ENCODE results near the gene TASL. TPM values are rescaled to one million over a fixed set of nuclear protein-coding genes. Genes with fewer than 3 reads are reported as not detected.

Gene TASL
- total RNA-seq, 1 donor from 2014 or later, result 0.49 TPM

DNA sequence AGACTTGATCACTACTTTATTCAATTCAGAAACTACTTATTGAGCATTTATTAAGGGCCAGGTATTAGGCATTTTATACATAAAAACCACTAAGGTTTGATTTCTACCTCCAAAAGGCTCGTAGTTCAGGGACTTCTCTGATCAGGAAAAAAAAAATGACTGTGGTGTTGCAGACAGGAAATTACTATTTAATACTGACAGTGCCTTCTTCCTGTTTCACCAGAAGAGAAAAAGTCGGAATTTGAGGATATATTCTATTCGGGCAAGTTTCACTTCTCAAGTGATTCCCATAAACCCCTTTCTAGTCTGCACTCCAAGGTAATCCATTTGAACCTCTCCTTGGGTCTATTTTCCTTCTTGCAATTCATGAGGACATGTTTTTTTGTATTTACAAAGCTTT lies 15.3 kb upstream of the TASL start:
- H3K4me3 ChIP-seq, result no peak overlapping the region
- H3K27me3 ChIP-seq, result no peaks in the 10 kb centered on the region
- H3K4me1 ChIP-seq, result no peaks in the 10 kb centered on the region
- H3K36me3 ChIP-seq, result no peaks in the 10 kb centered on the region
- TF ChIP-seq POLR2A (IDR thresholded peaks at IDR 0.05) (no peak), POLR2AphosphoS5 (IDR thresholded peaks at IDR 0.05; ENCODE audit: insufficient read depth in 1 of 2, low read depth in 1 of 2) (no peak)
- TF ChIP-seq, protein P1, sequence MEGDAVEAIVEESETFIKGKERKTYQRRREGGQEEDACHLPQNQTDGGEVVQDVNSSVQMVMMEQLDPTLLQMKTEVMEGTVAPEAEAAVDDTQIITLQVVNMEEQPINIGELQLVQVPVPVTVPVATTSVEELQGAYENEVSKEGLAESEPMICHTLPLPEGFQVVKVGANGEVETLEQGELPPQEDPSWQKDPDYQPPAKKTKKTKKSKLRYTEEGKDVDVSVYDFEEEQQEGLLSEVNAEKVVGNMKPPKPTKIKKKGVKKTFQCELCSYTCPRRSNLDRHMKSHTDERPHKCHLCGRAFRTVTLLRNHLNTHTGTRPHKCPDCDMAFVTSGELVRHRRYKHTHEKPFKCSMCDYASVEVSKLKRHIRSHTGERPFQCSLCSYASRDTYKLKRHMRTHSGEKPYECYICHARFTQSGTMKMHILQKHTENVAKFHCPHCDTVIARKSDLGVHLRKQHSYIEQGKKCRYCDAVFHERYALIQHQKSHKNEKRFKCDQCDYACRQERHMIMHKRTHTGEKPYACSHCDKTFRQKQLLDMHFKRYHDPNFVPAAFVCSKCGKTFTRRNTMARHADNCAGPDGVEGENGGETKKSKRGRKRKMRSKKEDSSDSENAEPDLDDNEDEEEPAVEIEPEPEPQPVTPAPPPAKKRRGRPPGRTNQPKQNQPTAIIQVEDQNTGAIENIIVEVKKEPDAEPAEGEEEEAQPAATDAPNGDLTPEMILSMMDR (IDR thresholded peaks at IDR 0.05), result no peak
- intact Hi-C loops (cut with DNase I), result no loop called here
- H3K27ac ChIP-seq, result no peak overlapping the region
- DNase-seq (ENCODE audit: extremely low spot score in 2 of 2), result no peak
- H3K9me3 ChIP-seq, result no peaks in the 10 kb centered on the region

DNA sequence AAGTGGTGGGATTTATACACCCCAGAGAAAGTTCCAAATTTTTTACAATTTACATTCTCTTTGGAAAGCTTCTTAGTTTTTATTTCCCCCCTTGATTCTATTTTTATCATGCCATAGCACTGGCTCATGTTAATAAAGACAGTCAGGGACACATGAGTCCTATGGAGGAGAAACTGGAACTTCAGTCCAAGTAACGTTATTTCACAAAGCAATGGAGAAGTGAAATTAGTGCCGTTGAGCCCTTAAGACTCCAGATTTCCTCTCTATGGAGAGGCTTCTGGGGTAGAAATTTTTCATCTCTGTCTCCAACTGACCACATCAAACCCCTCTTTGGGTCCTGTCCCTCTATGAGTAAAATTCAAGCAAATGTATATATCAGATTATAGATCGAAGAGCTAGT lies 12.8 kb upstream of the TASL start:
- no peaks in the 10 kb centered on the region for H3K4me1 ChIP-seq
- H3K36me3 ChIP-seq, result no peaks in the 10 kb centered on the region
- DNase-seq (ENCODE audit: extremely low spot score in 2 of 2), result no peak
- no peaks in the 10 kb centered on the region for H3K27me3 ChIP-seq
- H3K9me3 ChIP-seq, result no peaks in the 10 kb centered on the region
- intact Hi-C loops (cut with DNase I), result no loop called here
- TF ChIP-seq POLR2AphosphoS5 (IDR thresholded peaks at IDR 0.05; ENCODE audit: insufficient read depth in 1 of 2, low read depth in 1 of 2), result no peak
- TF ChIP-seq, protein P1 (IDR thresholded peaks at IDR 0.05), result no peak
- TF ChIP-seq POLR2A (IDR thresholded peaks at IDR 0.05), result no peak
- no peak overlapping the region for H3K4me3 ChIP-seq
- no peak overlapping the region for H3K27ac ChIP-seq

DNA sequence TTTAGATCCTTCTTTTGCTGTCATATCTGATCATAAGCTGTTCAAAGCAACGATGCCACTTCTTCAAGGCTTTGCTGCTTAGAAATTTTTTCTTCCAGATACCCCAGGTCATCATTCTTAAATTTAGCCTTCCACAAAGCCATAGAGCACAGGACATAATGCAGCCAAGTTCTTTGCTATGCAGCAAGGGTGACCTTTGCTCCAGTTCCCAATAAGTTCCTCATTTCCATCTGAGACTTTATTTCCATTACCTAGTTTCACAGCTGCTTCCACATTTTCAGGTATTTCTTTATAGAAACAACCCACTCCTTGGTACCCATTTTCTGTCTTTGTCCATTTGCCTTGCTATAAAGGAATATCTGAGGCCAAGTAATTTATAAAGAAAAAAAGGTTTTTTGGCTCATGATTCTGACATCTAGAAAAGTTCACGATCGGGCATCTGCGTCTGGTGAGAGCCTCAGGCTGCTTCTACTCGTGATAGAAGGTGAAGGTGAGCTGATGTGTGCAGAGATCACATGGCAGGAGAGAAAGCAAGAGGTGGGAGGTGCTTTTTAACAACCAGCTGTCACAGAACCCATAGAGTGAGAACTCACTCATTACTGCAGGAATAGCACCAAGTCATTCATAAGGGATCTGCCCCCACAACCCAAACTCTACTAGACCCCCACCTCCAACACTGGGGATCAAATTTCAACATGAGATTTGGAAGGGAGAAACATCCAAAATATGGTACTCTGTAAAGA lies 11.8 kb upstream of the TASL start:
- H3K9me3 ChIP-seq, result no peaks in the 10 kb centered on the region
- no peaks in the 10 kb centered on the region for H3K4me1 ChIP-seq
- intact Hi-C loops (cut with DNase I), result no loop called here
- H3K27me3 ChIP-seq, result no peaks in the 10 kb centered on the region
- H3K4me3 ChIP-seq, result no peak overlapping the region
- no peaks in the 10 kb centered on the region for H3K36me3 ChIP-seq
- H3K27ac ChIP-seq, result no peak overlapping the region
- DNase-seq (ENCODE audit: extremely low spot score in 2 of 2), result no peak
- TF ChIP-seq, protein P1 (IDR thresholded peaks at IDR 0.05), result no peak
- TF ChIP-seq POLR2AphosphoS5 (IDR thresholded peaks at IDR 0.05; ENCODE audit: insufficient read depth in 1 of 2, low read depth in 1 of 2), result no peak

DNA sequence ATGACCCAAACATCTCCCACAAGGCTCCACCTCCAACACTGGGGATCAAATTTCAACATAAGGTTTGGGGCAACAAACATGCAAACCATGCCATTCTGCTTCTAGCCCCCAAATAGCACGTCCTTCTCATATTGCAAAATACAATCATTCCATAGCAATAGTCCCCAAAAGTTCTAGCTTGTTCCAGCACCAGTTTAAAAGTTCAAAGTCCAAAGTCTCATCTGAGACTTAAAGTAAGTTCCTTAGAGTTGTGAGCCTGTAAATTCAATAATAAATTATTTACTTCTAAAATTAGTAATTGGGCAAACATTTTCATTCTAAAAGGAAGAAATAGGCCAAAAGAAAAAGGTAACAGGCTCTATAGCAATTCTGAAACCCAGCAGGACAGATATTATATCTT lies 8.9 kb upstream of the TASL start:
- H3K27me3 ChIP-seq, result no peaks in the 10 kb centered on the region
- DNase-seq (ENCODE audit: extremely low spot score in 2 of 2), result no peak
- no peaks in the 10 kb centered on the region for H3K9me3 ChIP-seq
- TF ChIP-seq, protein P1 (IDR thresholded peaks at IDR 0.05), result no peak
- TF ChIP-seq POLR2A (IDR thresholded peaks at IDR 0.05) (no peak), POLR2AphosphoS5 (IDR thresholded peaks at IDR 0.05; ENCODE audit: insufficient read depth in 1 of 2, low read depth in 1 of 2) (no peak)
- H3K4me3 ChIP-seq, result no peak overlapping the region
- H3K4me1 ChIP-seq, result no peaks in the 10 kb centered on the region
- intact Hi-C loops (cut with DNase I), result no loop called here
- no peak overlapping the region for H3K27ac ChIP-seq
- H3K36me3 ChIP-seq, result no peaks in the 10 kb centered on the region

DNA sequence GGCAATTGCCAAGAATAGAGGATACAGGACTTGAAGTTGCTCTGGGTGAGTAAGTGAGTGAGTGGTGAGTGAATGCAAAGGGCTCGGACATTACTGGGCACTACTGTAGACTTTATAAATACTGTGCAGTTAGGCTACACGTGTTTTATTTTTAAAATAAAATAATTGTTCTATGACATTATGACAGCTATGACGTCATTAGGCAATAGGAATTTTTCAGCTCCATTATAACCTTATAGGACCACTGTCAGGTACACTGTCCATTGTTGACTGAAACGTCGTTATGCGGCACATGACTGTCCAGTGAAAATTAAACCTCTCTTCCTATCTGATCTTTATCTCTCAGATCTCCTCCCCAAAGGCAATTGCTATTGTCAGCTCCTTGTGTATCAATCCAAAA lies 5.1 kb upstream of the TASL start:
- H3K27ac ChIP-seq, result no peak overlapping the region
- H3K9me3 ChIP-seq, result no peaks in the 10 kb centered on the region
- no peaks in the 10 kb centered on the region for H3K36me3 ChIP-seq
- no peaks in the 10 kb centered on the region for H3K27me3 ChIP-seq
- DNase-seq (ENCODE audit: extremely low spot score in 2 of 2), result no peak
- H3K4me1 ChIP-seq, result no peaks in the 10 kb centered on the region
- intact Hi-C loops (cut with DNase I), result no loop called here
- TF ChIP-seq POLR2A (IDR thresholded peaks at IDR 0.05) (no peak), POLR2AphosphoS5 (IDR thresholded peaks at IDR 0.05; ENCODE audit: insufficient read depth in 1 of 2, low read depth in 1 of 2) (no peak)
- TF ChIP-seq, protein P1 (IDR thresholded peaks at IDR 0.05), result no peak
- H3K4me3 ChIP-seq, result no peak overlapping the region
